Body of pancreas (tissue), 4 donors: ENCODE measurements around the gene ARHGAP15. TPM values are rescaled to one million over a fixed set of nuclear protein-coding genes. Genes with fewer than 3 reads are reported as not detected.

Experiments used
- ATAC-seq: fragments of 150-250 bp; one replicate; pipeline ENCODE4 v1.9.1; 2016
- DNase-seq, 4 donors: peaks; one replicate each; pipeline ENCODE4 v3.0.0-alpha.2; 2019
- H3K27ac ChIP-seq, 4 donors: fragments of 200-600 bp; sonication (generic); 1 replicate in 3 of 4; 2 replicates in 1 of 4; pipeline versions ENCODE4 v1.5.1 to v1.6.1; 2016 to 2019; ENCODE audit warnings: mild to moderate bottlenecking in 1 of 4, mixed read lengths in 1 of 4, moderate library complexity in 1 of 4
- H3K27me3 ChIP-seq, 2 donors: fragments of 200-600 bp; sonication (generic); one replicate each; pipeline ENCODE4 v1.6.0; 2016; ENCODE audit warnings: mild to moderate bottlenecking in 1 of 2
- H3K36me3 ChIP-seq, 2 donors: fragments of 200-600 bp; sonication (generic); replicated peaks in 1 of 2; 2 replicates each; pipeline ENCODE4 v1.5.1; 2016; ENCODE audit warnings: low read depth in 2 of 2; ENCODE audit not compliant: insufficient read depth in 1 of 2
- H3K4me1 ChIP-seq: fragments of 200-600 bp; sonication (generic); one replicate; pipeline ENCODE4 v1.6.0; 2016
- H3K4me3 ChIP-seq, 2 donors: fragments of 200-600 bp; sonication (generic); 1 replicate in 1 of 2; 2 replicates in 1 of 2; pipeline ENCODE4 v1.5.1; 2016 to 2019
- H3K9me3 ChIP-seq, 3 donors: fragments of 200-600 bp; sonication (generic); 1 replicate in 2 of 3; 2 replicates in 1 of 3; pipeline ENCODE4 v1.5.1; 2016
- POLR2A ChIP-seq, 3 donors: fragments of 450-650 bp; IDR thresholded peaks; one replicate each; pipeline ENCODE4 v1.6.1; 2016; ENCODE audit warnings: antibody characterized with exemption in 3 of 3, mild to moderate bottlenecking in 2 of 3
- WGBS, 2 donors: methylation state at CpG; one replicate each; pipeline ENCODE4 v1.1.5; 2017; 5-methylcytosine and 5-hydroxymethylcytosine counted together
- intact Hi-C: fragments of 100-400 bp; cut with DNase I; formaldehyde crosslinking; loops from one replicate; pipeline ENCODE4 v1.15.1; 2023
- total RNA-seq, 2 donors: library from RNA; depleted of rRNA; stranded (reverse); fragments of >200 nt; gene quantifications; one replicate each; pipeline ENCODE4 v1.1.0, GENCODE V29; 2016
- TF ChIP-seq, protein P1 (sequence below), 7 experiments: fragments of 450-650 bp in 4 of 7; fragments of 200-600 bp in 3 of 7; sonication (generic) in 3 of 7; IDR thresholded peaks; one replicate each; pipeline ENCODE4 v1.5.1; 2016 to 2019; ENCODE audit warnings: antibody characterized with exemption in 7 of 7

ARHGAP15 gene
- total RNA-seq, 2 donors from 2014 or later, result 1.3 TPM; not detected in 1

- Histone ChIP-seq H3K9me3 (no peaks in the 10 kb centered on the region), H3K4me1 (no peaks in the 10 kb centered on the region), H3K4me3 (no peak overlapping the region), H3K27ac (no peak overlapping the region), H3K27me3 (no peaks in the 10 kb centered on the region), H3K36me3 (no peaks in the 10 kb centered on the region)
- no peak for TF ChIP-seq POLR2A (IDR thresholded peaks at IDR 0.05)
- TF ChIP-seq, protein P1, sequence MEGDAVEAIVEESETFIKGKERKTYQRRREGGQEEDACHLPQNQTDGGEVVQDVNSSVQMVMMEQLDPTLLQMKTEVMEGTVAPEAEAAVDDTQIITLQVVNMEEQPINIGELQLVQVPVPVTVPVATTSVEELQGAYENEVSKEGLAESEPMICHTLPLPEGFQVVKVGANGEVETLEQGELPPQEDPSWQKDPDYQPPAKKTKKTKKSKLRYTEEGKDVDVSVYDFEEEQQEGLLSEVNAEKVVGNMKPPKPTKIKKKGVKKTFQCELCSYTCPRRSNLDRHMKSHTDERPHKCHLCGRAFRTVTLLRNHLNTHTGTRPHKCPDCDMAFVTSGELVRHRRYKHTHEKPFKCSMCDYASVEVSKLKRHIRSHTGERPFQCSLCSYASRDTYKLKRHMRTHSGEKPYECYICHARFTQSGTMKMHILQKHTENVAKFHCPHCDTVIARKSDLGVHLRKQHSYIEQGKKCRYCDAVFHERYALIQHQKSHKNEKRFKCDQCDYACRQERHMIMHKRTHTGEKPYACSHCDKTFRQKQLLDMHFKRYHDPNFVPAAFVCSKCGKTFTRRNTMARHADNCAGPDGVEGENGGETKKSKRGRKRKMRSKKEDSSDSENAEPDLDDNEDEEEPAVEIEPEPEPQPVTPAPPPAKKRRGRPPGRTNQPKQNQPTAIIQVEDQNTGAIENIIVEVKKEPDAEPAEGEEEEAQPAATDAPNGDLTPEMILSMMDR (IDR thresholded peaks at IDR 0.05), result no peak
- 9 to 90% methylated on average over 1 of the region's 1 CpG for WGBS, 2 donors
- ATAC-seq (no peak), DNase-seq (no peak)
- intact Hi-C loops, result no loop called here
These were observed 385.2 kb downstream of the ARHGAP15 start for GRCh38 chr2:143514413-143514812.

DNA sequence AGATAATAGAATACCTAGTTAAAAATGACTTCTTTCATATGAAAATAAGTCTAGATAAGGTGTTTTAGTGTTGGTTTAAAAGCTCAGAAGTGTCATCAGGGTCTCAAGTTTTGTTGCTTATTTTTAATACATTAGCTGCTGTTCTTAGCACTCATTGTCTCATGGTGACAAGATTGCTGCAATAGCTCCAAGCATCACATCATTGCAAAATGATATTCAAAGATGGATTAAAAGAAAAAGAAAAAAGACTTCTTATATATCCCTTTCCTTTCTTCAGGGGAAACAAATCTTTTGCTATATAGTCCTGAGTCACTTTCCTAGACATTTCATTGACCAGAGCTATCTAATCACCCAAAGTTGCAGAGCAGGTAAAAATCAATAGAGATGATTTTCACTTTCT is 386.1 kb downstream of the ARHGAP15 start:
- Histone ChIP-seq H3K4me1 (no peaks in the 10 kb centered on the region), H3K4me3 (no peak overlapping the region), H3K27me3 (no peaks in the 10 kb centered on the region), H3K36me3 (no peaks in the 10 kb centered on the region), H3K27ac (no peak overlapping the region), H3K9me3 (no peaks in the 10 kb centered on the region)
- TF ChIP-seq, protein P1 (IDR thresholded peaks at IDR 0.05), result no peak
- no peak for TF ChIP-seq POLR2A (IDR thresholded peaks at IDR 0.05)
- intact Hi-C loops, result no loop called here
- no peak for ATAC-seq
- no peak for DNase-seq

DNA sequence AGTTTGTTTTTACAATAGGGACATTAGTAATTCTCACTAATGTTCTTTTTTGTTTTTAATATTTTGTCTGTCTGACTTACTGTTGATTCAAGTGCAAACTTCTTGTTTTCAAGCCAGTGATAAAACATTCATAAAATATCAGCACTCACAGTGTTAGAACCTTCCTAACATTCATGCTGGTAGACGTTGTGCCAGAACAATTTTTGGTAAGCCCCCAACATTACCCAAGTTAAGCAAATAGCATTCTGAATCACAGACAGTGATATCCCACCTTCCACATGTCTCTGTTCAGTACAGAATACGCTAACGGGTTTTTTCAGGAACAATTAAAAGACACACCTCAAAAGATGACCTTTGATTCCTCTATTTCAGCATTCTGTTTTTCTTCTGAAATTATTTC is 390.3 kb downstream of the ARHGAP15 start:
- H3K4me3 ChIP-seq, result no peak overlapping the region
- no peaks in the 10 kb centered on the region for H3K27me3 ChIP-seq
- H3K9me3 ChIP-seq, result no peaks in the 10 kb centered on the region
- peaks cover 5% of the 10 kb centered on the region for H3K4me1 ChIP-seq
- H3K36me3 ChIP-seq, result no peaks in the 10 kb centered on the region
- ATAC-seq (no peak), DNase-seq (no peak)
- H3K27ac ChIP-seq, result no peak overlapping the region
- 65 to 74% methylated on average over 3 of the region's 3 CpGs for WGBS, 2 donors
- TF ChIP-seq, protein P1 (IDR thresholded peaks at IDR 0.05), result no peak
- intact Hi-C loops, result no loop called here

- 73 to 85% methylated on average over 3 of the region's 3 CpGs for WGBS, 2 donors
- peaks cover 5% of the 10 kb centered on the region for H3K4me1 ChIP-seq
- TF ChIP-seq, protein P1 (IDR thresholded peaks at IDR 0.05), result no peak
- no peak for TF ChIP-seq POLR2A (IDR thresholded peaks at IDR 0.05)
- no peak for ATAC-seq
- no peaks in the 10 kb centered on the region for H3K9me3 ChIP-seq
- H3K36me3 ChIP-seq, result no peaks in the 10 kb centered on the region
- DNase-seq, result no peak
- intact Hi-C loops, result no loop called here
- no peak overlapping the region for H3K27ac ChIP-seq
- H3K4me3 ChIP-seq, result no peak overlapping the region
- no peaks in the 10 kb centered on the region for H3K27me3 ChIP-seq
These were observed 392.2 kb downstream of the ARHGAP15 start for GRCh38 chr2:143521396-143521795.

GRCh38 chr2:143522699-143523098 is 393.5 kb downstream of the ARHGAP15 start:
- ATAC-seq, result no peak
- intact Hi-C loops, result no loop called here
- WGBS, 2 donors, result 86 to 89% methylated on average over 2 of the region's 2 CpGs

More at GRCh38 chr2:143522699-143523098, 393.5 kb downstream of the ARHGAP15 start:
- H3K4me1 ChIP-seq, result peaks cover 5% of the 10 kb centered on the region
- H3K9me3 ChIP-seq, result no peaks in the 10 kb centered on the region
- H3K27me3 ChIP-seq, result no peaks in the 10 kb centered on the region
- H3K27ac ChIP-seq, result no peak overlapping the region
- DNase-seq, result no peak
- no peaks in the 10 kb centered on the region for H3K36me3 ChIP-seq
- no peak overlapping the region for H3K4me3 ChIP-seq
- TF ChIP-seq, protein P1 (IDR thresholded peaks at IDR 0.05), result no peak
- TF ChIP-seq POLR2A (IDR thresholded peaks at IDR 0.05), result no peak
